HG02981 (cell line): ENCODE results near the gene ANKRD52.
"Not testable (repeated sequence)": the region's sequence is repeated elsewhere in the genome, so short reads cannot be mapped to it uniquely, and the experiment has no call there.

Experiments
- ATAC-seq: cut with Tn5 transposase; IDR thresholded peaks from one replicate; pipeline ENCODE4 v1.9.1; 2021; ENCODE audit warnings: mild to moderate bottlenecking, moderate library complexity; ENCODE audit not compliant: unreplicated experiment

Gene ANKRD52

GRCh38 chr12:56258068-56258819 is at the start of gene ANKRD52:
Gene ANKRD52 (minus strand): TSS chr12:56258384. CDS start chr12:56258269, 115 bp downstream.
- ATAC-seq, result peak; percentile 84

GRCh38 chr12:56307221-56307965 is 49.2 kb upstream of the ANKRD52 start:
- ATAC-seq, result no peak

GRCh38 chr12:56304872-56305590 is 46.8 kb upstream of the ANKRD52 start:
- ATAC-seq, result no peak

GRCh38 chr12:56304276-56304675 is 46.1 kb upstream of the ANKRD52 start:
- ATAC-seq, result no peak

GRCh38 chr12:56300644-56301464 is 42.7 kb upstream of the ANKRD52 start:
- no peak for ATAC-seq

- peak; percentile 90 for ATAC-seq
Observed at GRCh38 chr12:56299853-56300643, 41.9 kb upstream of the ANKRD52 start, which contains the start of gene CS. Gene CS (minus strand): TSS chr12:56300330. CDS start chr12:56300201, 129 bp downstream.

- no peak for ATAC-seq
Observed at GRCh38 chr12:56299308-56299852, 41.2 kb upstream of the ANKRD52 start.

GRCh38 chr12:56298828-56299227 is 40.6 kb upstream of the ANKRD52 start:
- no peak for ATAC-seq

GRCh38 chr12:56297400-56297799 is 39.2 kb upstream of the ANKRD52 start:
- ATAC-seq, result no peak

- no peak for ATAC-seq
Observed at GRCh38 chr12:56296295-56296694, 38.1 kb upstream of the ANKRD52 start.

- ATAC-seq, result no peak
Observed at GRCh38 chr12:56293795-56294194, 35.6 kb upstream of the ANKRD52 start.

GRCh38 chr12:56288705-56289387 is 30.7 kb upstream of the ANKRD52 start:
- no peak for ATAC-seq

GRCh38 chr12:56286044-56286830 is 28.1 kb upstream of the ANKRD52 start:
- no peak for ATAC-seq

GRCh38 chr12:56284263-56284662 is 26.1 kb upstream of the ANKRD52 start:
- ATAC-seq, result not testable (repeated sequence)

GRCh38 chr12:56282579-56282978 is 24.4 kb upstream of the ANKRD52 start:
- no peak for ATAC-seq

- no peak for ATAC-seq
Observed at GRCh38 chr12:56282030-56282429, 23.8 kb upstream of the ANKRD52 start.

- ATAC-seq, result no peak
Observed at GRCh38 chr12:56280849-56281248, 22.7 kb upstream of the ANKRD52 start.

GRCh38 chr12:56278905-56279304 is 20.7 kb upstream of the ANKRD52 start:
- no peak for ATAC-seq
